Glutamatergic neuron (in vitro differentiated cells): Measurements from ENCODE around the gene PALM. TPM values are rescaled to one million over a fixed set of nuclear protein-coding genes. Genes with fewer than 3 reads are reported as not detected.

Experiments
- DNase-seq: peaks from one replicate; pipeline ENCODE4 v3.0.0; 2022
- H3K27ac Mint-ChIP-seq: one replicate; pipeline ENCODE4 v1.8.0; 2020; ENCODE audit warnings: mild to moderate bottlenecking, mixed read lengths, inconsistent platforms; ENCODE audit not compliant: unreplicated experiment
- H3K27me3 Mint-ChIP-seq: one replicate; pipeline ENCODE4 v1.8.0; 2020; ENCODE audit warnings: mild to moderate bottlenecking, moderate library complexity, mixed read lengths, inconsistent platforms; ENCODE audit not compliant: unreplicated experiment
- H3K36me3 Mint-ChIP-seq: one replicate; pipeline ENCODE4 v1.8.0; 2020; ENCODE audit warnings: mild to moderate bottlenecking, mixed read lengths, inconsistent platforms; ENCODE audit not compliant: unreplicated experiment
- H3K4me1 Mint-ChIP-seq: one replicate; pipeline ENCODE4 v1.8.0; 2020; ENCODE audit warnings: mild to moderate bottlenecking, low read depth, mixed read lengths, inconsistent platforms; ENCODE audit not compliant: unreplicated experiment
- H3K4me3 Mint-ChIP-seq: one replicate; pipeline ENCODE4 v1.8.0; 2020; ENCODE audit warnings: mild to moderate bottlenecking, mixed read lengths, inconsistent platforms; ENCODE audit not compliant: unreplicated experiment
- H3K9me3 Mint-ChIP-seq: one replicate; pipeline ENCODE4 v1.8.0; 2020; ENCODE audit warnings: mild to moderate bottlenecking, moderate library complexity, mixed read lengths, inconsistent platforms; ENCODE audit not compliant: unreplicated experiment
- CTCF ChIP-seq: fragments of 200-600 bp; sonication (generic); IDR thresholded peaks from one replicate; pipeline ENCODE4 v1.5.0; 2021; ENCODE audit not compliant: partially characterized antibody, unreplicated experiment
- total RNA-seq: library from RNA; stranded (reverse); fragmentation: NEBNext Ultra II Directional; extraction: Animal tissue kit (Norgen Biotek cat#: 25700); gene quantifications from one replicate; pipeline ENCODE4 v1.2.1, GENCODE V29; 2021; ENCODE audit not compliant: unreplicated experiment

Gene PALM
- total RNA-seq, 1 donor from 2014 or later, result 349 TPM

- Mint-ChIP-seq H3K27ac (no peak overlapping the region), H3K27me3 (peaks cover 7% of the 10 kb centered on the region), H3K36me3 (no peaks in the 10 kb centered on the region), H3K9me3 (peaks cover 7% of the 10 kb centered on the region), H3K4me3 (no peak overlapping the region), H3K4me1 (peaks cover 9% of the 10 kb centered on the region)
- no peak for DNase-seq
- no peak for TF ChIP-seq CTCF
These were observed 72.2 kb downstream of the PALM start for GRCh38 chr19:780935-781334.

- Mint-ChIP-seq H3K36me3 (no peaks in the 10 kb centered on the region), H3K4me1 (peaks cover 7% of the 10 kb centered on the region), H3K27ac (no peak overlapping the region), H3K4me3 (no peak overlapping the region), H3K27me3 (peaks cover 8% of the 10 kb centered on the region), H3K9me3 (peaks cover 3% of the 10 kb centered on the region)
- no peak for DNase-seq
- TF ChIP-seq CTCF, result no peak
These were observed 73.1 kb downstream of the PALM start for GRCh38 chr19:781800-782184.

GRCh38 chr19:782185-782877 is 73.6 kb downstream of the PALM start:
- H3K27ac Mint-ChIP-seq, result no peak overlapping the region
- peaks cover 8% of the 10 kb centered on the region for H3K27me3 Mint-ChIP-seq
- peaks cover 7% of the 10 kb centered on the region for H3K4me1 Mint-ChIP-seq
- H3K9me3 Mint-ChIP-seq, result peaks cover 3% of the 10 kb centered on the region
- TF ChIP-seq CTCF, result no peak
- DNase-seq, result no peak
- no peak overlapping the region for H3K4me3 Mint-ChIP-seq
- no peaks in the 10 kb centered on the region for H3K36me3 Mint-ChIP-seq

GRCh38 chr19:782878-783668 is 74.3 kb downstream of the PALM start:
- H3K9me3 Mint-ChIP-seq, result peaks cover 3% of the 10 kb centered on the region
- H3K27me3 Mint-ChIP-seq, result peaks cover 8% of the 10 kb centered on the region
- H3K36me3 Mint-ChIP-seq, result no peaks in the 10 kb centered on the region
- no peak for TF ChIP-seq CTCF
- H3K27ac Mint-ChIP-seq, result no peak overlapping the region
- no peak overlapping the region for H3K4me3 Mint-ChIP-seq
- no peak for DNase-seq
- peaks cover 7% of the 10 kb centered on the region for H3K4me1 Mint-ChIP-seq

GRCh38 chr19:784541-784940 is 75.8 kb downstream of the PALM start:
- no peak for TF ChIP-seq CTCF
- Mint-ChIP-seq H3K27ac (no peak overlapping the region), H3K36me3 (no peaks in the 10 kb centered on the region), H3K9me3 (peaks cover 11% of the 10 kb centered on the region), H3K4me1 (peaks cover 12% of the 10 kb centered on the region), H3K27me3 (peaks cover 15% of the 10 kb centered on the region), H3K4me3 (no peak overlapping the region)
- no peak for DNase-seq
